GM21447 (cell line): Measurements from ENCODE around the gene KDM3B.

ENCODE experiments used
- ATAC-seq: cut with Tn5 transposase; IDR thresholded peaks from one replicate; pipeline ENCODE4 v1.9.1; 2021; ENCODE audit not compliant: unreplicated experiment

Gene KDM3B

DNA sequence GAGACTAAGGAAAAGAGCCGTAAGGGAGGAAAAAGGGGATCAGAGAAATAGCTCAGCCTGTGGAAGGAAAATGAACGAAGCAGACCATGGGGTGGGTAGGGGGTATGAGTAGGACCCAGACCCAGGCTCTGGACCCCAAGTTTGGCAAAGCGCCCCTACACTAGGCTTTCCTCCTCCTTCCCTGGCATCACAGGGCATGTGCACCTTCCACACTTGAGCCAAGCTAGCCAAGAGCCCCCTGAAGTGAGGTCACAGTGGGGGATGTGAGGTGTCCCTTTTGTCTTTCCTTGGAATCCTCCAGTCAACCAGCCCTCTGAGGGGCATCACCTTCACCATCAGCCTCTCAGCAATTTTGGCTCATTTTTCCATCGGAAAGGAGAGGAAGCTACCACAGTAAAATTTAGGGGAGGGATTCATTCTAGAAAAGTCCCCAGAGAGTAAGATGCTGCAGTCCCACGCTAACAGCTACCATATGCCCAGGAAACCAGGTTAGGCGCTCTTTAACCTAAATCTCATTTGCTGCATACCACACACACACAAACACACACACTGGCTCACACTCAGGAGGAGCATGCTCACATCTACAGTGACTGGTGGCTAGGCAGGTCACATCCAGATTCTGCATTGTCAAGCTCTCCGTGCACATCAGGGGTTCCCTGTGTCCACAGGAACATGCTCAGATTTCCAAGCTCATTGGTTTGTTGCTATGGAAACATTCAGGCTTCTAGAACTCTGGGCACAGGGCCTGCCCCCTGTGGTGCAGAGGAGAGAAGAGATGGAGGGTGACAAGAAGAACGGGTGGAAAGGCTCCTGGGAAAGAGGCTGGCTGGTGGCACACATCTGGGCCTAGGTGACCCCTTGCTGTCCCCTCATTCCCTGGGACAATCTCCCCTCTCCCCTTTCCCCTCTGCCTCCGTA lies 96.3 kb downstream of the KDM3B start:
- no peak for ATAC-seq

DNA sequence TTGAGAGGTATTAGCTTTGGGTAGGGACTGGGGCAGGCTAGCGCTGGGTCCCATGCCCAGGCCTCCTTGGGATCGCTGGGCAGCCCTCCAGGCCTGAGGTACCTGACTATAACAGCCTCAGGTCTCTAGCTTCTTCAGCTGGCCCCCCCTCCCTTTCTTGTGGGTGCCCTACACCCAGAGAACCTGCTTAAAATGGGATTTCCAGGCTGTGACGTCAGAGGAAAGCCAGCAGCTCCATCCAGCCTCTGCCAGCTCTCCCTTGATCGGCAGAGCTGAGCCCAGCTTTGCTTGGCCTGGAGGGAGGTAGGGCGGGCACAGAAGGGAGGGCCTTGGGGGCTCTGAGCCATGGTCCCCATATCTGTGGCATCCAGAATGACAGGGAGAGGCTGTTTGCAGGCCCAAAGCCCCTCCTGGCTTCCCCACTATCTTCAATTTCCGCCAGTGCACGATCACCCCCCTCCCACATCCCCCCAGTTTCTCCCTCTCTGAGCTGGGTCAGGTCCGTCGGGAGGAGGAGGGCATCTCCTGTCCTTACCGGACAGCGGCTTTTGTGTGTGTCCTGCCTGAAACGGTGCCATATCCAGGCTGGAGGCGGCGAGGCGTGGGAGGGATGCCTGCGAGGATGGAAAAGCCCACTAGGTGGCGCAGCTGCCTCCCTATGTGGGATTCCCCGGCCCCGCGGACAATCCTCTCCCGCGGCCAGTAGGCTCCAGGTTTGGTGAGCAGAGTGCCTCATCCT lies 97.2 kb downstream of the KDM3B start:
- ATAC-seq: no peak

DNA sequence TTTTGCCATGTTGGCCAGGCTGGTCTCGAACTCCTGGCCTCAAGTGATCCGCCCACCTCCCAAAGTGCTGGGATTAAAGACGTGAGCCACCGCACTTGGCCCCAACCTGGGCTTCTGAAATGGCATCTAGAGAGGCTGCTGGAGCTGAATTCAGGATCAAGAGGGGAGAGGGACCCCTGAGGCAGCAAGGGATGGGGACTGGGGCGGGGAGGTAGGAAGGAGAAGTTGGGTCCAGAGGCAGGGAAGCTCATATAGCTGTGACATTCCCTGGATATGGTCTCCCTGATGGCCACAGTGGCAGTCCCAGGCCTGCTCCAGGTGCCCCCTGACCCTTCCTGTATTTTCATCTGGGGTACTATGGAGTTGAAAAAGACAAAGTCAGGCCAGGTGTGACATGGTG lies 98.5 kb downstream of the KDM3B start:
- no peak for ATAC-seq

- ATAC-seq: no peak
Measured at GRCh38 chr5:138452720-138453119, 100.2 kb downstream of the KDM3B start.

DNA sequence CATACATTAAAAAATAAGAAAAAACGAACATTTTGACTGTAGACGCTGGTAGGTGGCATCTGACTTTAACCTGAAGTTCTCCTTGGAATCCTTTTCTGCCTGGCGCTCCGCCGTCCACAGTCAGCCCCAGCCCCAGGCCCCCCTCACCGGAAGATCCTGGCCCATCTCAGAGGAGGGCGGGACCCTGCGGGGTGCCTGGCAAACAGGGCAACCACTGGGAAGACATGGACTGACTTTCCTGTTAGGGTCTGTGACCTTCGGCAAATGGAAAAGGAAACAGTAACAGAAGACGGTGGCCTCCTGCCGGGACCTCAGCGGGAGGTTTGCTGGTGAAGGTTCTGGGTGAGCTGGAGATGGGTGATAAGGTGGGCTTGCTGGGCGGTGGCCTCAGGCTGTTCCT lies 101.1 kb downstream of the KDM3B start:
- ATAC-seq: no peak

GRCh38 chr5:138454121-138454520 lies 101.6 kb downstream of the KDM3B start:
- no peak for ATAC-seq

DNA sequence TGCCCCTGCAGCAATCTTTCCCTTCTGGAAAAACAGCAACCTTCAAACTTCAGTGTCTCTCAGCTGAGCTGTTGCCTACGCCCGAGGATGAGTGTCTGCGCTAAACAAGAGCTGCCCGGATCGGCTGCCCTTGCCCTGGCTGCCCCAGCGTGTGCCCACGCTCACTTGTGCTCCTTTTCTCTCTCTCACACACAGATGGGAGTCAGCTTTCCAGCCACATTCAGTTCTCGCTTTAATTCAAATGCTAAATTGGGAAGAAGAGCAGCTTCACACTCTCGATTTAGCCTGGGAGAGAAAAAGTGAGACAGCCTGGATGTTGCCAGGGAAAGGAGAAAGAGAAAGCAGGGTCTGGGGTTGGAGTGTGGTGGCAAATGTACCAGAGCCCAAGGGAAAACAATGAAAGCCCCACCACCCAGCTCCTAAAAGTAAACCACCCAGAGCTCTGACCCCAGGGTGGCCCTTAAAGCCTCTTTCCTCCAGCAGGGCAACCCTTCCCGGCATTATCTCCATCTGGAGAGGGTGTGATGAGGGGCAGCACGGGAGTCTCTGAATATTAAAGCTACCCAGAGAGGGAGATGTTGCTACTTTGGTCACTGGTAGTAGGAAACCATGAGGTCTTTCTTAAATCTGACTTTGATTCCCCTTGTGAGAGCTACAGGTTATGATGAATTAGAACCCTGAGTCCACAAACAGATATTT lies 102.9 kb downstream of the KDM3B start:
- ATAC-seq: no peak

- ATAC-seq: no peak
Measured at GRCh38 chr5:138457531-138458275, 105.2 kb downstream of the KDM3B start.

DNA sequence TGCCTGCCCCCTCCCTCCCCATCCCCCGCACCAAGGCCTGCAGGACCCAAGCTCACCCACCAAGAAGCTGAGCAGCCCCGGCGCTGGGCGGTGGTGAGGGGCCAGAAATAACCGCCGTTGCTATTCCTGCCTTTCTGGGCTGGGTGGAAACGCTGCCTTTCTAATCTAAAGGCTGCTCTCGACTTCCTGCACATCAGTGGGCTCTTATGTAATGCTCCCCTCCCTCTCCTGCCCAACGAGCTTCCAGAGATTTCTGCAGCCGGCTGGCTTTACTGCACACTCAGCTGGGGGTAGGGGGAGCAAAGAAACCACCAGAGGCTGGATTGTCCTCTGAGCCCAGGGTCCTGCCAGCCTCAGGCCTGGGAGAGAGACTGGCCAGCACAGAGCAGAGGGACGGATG lies 105.9 kb downstream of the KDM3B start:
- ATAC-seq: no peak

- ATAC-seq: no peak
Measured at GRCh38 chr5:138458856-138459255, 106.4 kb downstream of the KDM3B start.

DNA sequence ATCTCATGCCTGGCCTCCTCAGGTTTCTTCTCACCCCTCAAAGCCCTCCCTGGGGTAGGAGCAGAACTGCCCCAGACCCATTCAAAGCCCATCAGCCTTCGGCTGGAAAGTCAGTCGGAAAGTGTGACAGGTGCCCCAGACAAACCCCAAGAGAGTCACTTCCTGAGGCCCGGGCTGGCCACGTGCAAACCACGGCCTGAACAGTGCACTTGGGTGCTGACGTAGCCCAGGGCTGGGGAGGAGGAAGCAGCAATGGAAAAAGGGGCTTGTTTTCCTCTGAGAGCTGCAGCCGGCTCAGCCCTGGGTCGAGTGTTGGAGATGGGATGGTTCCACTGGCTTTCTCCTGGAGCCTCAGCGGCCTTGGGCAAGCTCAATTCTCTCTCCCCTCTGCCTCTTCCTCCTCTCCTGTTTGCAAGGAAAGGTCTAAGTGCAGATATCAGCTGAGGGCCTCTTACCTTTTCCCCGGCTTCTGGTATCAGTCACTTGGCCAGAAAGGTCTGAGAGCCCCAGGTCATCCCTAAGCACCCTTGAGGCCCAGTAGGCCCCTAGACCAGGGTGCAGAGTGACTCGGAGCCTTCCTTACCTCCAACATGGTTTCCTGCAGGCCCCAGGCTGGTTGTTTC lies 106.9 kb downstream of the KDM3B start:
- ATAC-seq: no peak

- ATAC-seq: no peak
Measured at GRCh38 chr5:138460032-138460693, 107.7 kb downstream of the KDM3B start.

DNA sequence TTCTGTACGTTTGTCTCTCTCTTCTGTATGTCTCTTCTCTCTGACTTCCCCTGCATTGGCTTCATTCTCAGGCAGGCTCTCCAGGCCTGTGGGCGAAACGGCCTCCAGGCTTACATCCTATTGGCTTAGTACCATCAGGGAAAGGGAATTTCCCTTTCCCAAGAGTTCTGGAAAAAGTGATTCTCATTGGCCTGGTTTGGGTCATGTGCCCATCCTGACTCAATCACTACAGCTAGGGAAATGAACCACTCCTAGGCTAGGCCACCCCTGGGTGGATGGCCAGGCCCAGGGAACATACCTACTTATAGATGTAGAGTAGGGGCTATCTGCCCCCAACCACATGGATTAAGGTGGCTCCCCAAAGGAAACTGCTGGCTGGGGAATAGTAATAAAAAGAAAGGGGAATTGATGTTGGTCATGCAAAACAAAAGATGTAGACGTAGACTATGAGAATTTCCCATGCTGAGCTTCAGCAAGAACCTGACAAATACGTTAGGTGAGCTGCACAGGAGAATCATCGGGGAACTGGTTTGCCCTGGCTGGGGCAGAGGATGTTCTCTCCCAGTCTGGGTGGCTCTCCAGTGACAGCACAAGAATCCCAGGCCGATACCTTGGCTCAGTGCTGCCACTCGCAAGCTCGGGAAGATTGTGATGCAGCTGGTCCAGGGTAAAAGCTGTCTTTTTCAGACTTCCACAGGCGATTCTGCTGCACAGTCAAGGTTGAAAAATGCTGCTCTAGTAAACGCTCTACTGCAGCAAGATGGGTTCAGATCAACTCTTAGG lies 109.0 kb downstream of the KDM3B start:
- ATAC-seq: no peak

GRCh38 chr5:138463419-138464007 lies 111.0 kb downstream of the KDM3B start:
- no peak for ATAC-seq

- ATAC-seq: peak; percentile 43
Measured at GRCh38 chr5:138464008-138464387, 111.5 kb downstream of the KDM3B start.

DNA sequence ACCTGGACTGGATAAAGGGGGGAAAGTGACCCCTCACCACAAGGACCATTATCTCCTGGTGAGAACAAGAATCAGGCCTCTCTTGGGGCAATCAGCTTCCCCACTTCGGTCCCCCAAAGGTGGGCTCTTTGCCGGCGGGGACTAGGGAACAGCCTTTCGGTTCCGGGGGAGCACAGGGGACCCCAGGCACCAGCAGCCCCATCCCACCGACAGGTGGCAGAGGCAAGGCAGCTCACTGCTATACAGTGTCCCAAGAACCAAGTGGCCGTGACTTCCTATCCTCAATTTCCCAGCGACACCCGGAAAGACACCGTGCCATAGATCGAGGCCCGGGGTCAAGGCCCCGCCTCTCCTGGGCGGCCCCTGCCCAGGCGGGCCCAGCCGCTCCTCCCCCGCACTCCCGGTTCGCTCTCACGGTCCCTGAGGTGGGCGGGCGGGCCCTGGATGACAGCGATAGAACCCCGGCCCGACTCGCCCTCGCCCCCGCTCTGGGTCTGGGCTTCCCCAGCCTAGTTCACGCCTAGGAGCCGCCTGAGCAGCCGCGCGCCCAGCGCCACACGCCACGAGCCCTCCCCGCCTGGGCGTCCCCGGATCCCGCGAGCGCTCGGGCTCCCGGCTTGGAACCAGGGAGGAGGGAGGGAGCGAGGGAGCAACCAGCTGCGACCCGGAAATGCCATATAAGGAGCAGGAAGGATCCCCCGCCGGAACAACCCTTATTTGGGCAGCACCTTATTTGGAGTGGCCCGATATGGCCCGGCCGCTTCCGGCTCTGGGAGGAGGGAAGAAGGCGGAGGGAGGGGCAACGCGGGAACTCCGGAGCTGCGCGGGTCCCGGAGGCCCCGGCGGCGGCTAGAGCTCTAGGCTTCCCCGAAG lies 112.1 kb downstream of the KDM3B start:
- peak; percentile 79 for ATAC-seq

- peak; percentile 56 for ATAC-seq
Measured at GRCh38 chr5:138465261-138466124, 113.0 kb downstream of the KDM3B start, which contains the start of gene EGR1. Gene EGR1 (plus strand): TSS chr5:138465479. CDS start chr5:138465762, 283 bp downstream.
